Right forelimb (tissue), 1 donor: ENCODE measurements around the gene ADD1.

Experiments
- DNase-seq: peaks from one replicate; pipeline ENCODE4 v3.0.0-alpha.2; 2018

The ADD1 gene

GRCh38 chr4:2861631-2862436 is 18.2 kb downstream of the ADD1 start:
- no peak for DNase-seq

GRCh38 chr4:2862528-2862927 is 18.9 kb downstream of the ADD1 start:
- no peak for DNase-seq

DNA sequence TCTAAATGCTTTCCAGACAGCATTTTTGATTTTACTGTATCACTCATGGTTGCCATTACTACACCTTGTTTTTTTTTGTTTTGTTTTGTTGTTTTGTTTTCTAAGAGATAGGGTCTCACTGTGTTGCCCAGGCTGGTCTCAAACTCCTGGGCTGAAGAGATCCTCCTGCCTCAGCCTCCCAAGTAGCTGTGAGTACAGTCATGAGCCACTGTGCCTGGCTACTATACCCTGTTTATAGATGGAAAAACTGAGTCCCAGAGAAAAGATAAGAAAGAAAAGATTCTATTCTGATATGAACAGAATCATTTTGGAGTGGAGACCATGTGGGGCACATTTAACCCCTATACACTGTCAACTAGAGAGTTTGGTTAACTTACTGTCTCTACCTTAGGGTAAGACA is 20.0 kb downstream of the ADD1 start:
- DNase-seq, result no peak

DNA sequence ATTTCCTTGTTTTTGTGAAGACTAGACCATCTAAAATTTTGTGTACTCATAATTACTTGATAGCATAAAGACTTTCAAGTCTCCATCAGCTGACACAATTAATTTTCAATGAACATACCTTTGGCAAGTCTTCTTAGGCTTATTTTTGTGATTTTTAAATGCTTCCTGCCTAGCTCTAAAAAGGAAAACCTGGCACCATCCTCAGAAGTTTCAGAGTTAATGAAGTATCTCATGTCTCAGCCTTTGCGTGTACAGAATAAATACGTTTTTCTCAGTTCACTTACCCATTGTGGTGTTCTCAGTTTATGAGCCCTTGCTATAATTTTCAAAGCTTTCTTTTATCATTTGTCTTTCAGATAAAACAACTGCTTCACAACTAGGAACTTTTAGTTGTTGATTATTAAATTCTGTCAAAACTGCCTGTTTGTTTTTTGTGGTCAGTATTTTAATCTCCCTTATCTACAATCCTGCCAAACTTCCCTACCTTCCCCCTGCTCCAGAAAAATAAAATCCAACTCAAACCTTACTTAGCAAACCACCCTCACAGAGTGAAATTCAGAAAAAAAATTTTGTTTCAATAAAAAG is 21.6 kb downstream of the ADD1 start:
- no peak for DNase-seq

DNA sequence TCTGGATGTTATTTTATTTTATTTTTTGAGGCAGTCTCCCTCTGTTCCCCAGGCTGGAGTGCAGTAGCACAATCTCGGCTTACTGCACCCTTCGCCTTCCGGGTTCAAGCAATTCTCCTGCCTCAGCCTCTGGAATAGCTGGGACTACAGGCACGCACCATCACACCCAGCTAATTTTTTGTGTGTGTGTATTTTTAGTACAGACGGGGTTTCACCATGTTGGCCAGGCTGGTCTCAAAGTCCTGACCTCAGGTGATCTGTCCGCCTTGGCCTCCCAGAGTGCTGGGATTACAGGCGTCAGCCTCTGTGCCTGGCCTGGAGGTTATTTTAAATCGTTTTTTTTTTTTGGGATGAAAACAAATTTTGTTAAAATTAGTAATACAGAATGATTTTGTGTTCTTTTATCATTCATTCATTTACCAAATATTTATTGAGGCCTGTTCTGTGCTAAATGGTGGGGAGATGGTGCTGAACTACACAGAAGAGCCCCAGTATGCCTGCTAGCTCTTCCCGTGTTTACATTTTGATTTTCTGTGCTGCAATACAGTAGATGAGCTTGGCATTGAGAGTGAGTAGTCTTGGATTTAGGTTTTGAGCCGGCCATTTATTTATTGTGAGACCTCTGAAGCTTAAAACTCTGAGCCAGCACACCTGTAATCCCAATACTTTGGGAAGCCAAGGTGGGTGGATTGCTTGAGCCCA is 22.7 kb downstream of the ADD1 start:
- DNase-seq, result no peak

GRCh38 chr4:2866891-2867290 is 23.2 kb downstream of the ADD1 start:
- DNase-seq, result no peak

DNA sequence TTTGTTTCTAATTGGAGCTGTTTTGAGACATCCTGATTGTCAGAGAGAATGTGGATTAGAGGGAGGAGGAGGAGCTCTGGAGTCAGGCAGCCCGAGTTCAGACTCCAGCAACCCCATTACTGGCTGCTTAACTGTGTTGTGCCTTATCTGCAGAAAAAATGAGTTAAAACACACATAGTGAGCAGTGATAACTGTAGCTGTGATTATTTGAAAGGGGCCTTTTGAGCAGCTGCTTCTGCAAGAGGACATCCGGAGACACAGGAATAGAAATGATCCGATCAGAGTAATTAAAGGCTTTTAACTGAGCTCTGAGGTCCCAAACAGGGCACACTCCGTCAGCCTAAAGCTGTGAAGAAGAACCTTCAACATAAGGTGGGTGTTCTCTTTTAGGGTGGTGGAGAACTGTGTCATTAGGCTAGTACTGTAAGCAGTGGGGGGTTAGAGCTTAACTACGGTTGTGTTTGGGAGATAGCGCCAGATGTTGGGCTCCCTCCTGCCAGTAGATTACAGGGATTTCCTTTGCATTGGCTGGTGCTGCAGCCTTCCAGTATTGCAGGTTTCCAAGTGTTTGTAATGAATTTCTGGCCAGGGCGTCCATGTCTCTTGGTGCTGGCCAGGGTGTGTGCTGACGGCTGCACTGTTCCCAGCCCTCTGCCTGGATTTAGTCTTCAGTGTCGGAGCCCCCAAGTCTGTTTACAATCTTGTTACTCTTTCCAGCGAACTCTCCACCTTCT is 24.3 kb downstream of the ADD1 start:
- DNase-seq, result peak; percentile 53

DNA sequence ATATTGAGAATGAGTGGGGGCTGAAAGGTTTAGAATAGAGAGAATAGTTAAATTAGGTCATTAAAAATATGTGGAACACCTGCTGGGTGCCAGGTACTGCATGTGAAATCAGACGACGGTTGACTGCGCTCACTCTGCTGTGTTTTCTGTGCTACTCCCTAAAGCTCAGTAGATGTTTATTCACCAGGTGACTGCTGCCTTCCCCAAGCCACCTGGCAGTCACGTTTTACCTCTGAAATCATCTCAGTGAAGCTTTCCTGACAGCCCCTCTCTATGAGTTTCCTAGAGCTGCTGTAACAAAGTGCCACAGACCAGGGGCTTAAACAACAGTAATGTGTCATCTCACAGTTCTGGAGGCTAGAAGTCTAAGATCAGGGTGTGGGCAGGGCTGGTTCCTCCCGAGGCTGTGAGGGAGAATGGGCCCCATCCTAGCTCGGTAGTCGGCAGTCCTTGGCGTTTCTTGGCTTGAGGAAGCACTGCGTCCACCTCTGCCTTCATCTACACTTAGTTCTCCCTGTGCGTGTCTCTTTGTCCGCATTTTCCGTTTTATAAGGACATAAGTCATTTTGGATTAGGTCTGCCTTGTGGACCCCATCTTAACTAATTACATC is 25.3 kb downstream of the ADD1 start:
- DNase-seq, result no peak

DNA sequence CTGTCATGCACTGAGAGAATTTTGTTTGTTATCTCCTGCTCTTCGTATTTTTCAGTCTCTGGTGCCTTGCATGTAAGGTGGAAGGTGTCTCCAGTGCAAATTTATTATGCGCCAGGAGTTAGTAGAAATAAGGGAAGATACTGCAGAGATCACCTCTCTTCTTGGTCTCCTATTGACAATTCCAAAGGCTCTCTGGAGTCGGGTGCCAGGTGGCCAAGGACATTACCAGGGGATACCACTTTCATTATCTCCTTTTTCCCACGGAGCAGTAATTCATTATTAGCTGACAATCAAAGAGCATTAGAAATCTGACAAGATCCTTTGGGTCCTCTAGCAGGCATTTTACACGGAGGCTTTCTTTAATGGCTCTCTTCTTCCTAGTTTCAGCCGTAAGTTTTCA is 26.0 kb downstream of the ADD1 start:
- no peak for DNase-seq

DNA sequence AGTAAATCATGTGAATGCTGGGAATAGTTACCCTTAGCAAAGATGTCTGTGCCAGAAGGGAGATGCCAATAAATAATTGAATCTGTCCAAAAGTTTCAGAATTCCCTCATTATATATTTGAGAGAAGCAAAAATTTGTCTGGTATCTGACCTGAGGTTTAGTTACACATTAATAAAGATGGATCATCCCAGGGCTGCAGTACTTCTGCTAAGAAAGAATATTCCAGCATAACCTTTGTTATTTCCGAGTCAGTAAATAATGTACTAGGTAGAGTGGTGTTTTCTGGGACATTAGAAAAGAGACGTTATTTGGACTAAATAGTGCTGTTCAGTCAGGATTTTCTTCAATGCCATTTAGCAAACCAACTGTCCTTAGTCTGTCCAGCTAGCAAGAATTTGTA is 26.4 kb downstream of the ADD1 start:
- no peak for DNase-seq

DNA sequence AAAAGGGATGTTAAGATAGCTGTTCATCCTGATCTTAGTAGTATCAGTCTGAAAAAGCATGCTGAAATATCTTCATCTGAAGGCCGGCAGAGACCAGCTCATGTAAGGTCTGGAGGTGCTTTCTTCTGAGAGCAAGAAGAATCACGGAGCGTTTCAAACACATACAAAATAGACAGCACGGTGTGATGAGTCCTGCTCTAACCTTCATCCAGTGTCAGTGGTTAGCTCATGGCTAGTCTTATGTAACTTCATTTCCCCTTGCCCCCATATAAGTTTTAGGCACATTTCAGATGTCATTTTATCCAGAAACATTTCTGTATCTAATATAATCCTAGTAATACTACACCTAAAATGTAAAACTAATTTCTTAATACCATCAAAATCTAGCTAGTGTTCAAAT is 27.8 kb downstream of the ADD1 start:
- DNase-seq, result no peak

DNA sequence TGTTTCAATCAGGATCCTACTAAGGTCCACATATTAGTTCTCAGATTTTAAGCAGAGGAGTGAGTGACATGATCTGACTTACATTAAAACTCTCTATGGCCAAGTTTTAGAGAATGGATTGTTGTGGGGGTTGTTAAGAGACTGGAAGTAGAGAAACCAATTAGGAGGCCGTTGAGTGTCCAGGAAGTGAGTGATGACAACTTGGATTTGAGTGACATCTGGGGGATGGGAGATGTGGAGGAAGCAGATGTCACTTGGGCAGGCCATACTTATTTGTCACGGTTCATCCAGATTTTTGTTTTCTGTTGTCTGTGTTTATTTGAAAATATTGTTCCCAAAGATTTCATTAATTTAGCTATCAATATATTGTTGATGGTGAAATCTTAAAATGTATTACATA is 28.3 kb downstream of the ADD1 start:
- DNase-seq, result no peak

- DNase-seq, result no peak
These were observed 29.7 kb downstream of the ADD1 start for GRCh38 chr4:2873329-2873728.

- DNase-seq, result no peak
These were observed 31.2 kb downstream of the ADD1 start for GRCh38 chr4:2874861-2875260.

DNA sequence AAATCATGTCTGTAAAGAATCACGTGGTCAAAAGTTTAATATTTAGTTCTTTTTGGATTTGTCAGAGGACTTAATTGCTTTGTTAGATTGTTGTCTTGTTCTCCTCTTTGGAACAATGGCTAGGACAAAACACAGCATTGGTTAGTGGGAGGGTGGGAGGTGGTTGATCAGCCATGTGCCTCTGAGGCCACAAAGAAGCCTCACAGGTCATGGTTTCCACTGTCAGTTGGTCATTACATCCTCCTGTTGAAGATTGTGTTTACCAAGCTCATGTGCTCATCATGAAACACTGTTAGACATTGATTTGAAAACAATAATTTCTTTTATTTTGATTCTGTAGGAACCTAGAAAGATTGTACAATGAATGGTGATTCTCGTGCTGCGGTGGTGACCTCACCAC is 31.9 kb downstream of the ADD1 start:
- DNase-seq, result no peak

DNA sequence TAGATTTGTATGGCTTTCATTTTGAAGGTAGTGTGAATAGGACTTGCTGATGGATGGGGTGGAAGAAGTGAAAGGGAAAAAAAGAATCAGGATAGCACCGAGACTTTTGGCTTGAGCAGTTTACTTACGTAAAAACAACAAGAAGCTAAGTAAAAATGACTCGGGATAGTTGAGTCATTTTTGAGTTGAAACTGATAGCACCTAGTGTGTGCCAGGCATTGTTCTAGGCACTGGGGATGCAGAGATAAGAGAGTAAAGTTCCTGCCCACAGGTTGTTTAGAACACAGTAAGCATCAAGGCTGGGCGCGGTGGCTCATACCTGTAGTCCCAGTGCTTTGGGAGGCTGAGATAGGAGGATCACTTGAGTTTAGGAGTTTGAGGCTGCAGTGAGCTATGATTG is 34.7 kb downstream of the ADD1 start:
- DNase-seq, result no peak

GRCh38 chr4:2879026-2879425 is 35.4 kb downstream of the ADD1 start:
- no peak for DNase-seq

- no peak for DNase-seq
These were observed 37.8 kb downstream of the ADD1 start for GRCh38 chr4:2881431-2881830.

GRCh38 chr4:2882341-2882740 is 38.7 kb downstream of the ADD1 start:
- no peak for DNase-seq

GRCh38 chr4:2886161-2886560 is 42.5 kb downstream of the ADD1 start:
- no peak for DNase-seq

GRCh38 chr4:2886622-2887021 is 43.0 kb downstream of the ADD1 start:
- DNase-seq, result no peak

GRCh38 chr4:2887343-2887742 is 43.7 kb downstream of the ADD1 start:
- no peak for DNase-seq

DNA sequence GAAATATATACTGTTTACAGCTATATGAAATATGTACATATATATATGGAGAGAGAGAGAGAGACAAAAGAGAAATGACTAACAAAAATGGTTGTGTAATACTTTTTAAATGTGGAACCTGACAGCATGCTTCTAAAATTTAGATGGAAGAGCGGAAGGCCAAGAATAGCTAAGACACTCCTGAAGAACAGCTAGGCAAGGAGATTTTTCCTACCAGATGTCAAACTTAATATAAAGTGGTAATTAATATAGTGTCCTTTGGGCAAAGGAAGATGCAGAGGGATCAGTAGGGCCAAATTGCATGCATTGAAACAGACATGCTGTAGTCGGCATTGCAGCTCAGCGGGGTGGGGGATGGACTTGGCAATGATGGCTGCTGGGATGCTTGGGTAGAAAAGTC is 45.2 kb downstream of the ADD1 start:
- no peak for DNase-seq
